ENCODE measurements around the gene CBLN2.

CBLN2 gene

GRCh38 chr18:72544092-72544886 lies at the start of gene CBLN2:
CBLN2 (minus strand) TSS chr18:72544342; CDS start chr18:72542160, 2,182 bp downstream.
- peak; percentile 71 for DNase-seq (ENCODE audit: low read depth, low spot score)

- no peak for DNase-seq (ENCODE audit: low read depth, low spot score)
Measured at GRCh38 chr18:72588360-72588759, 44.2 kb upstream of the CBLN2 start.

GRCh38 chr18:72584787-72585186 lies 40.6 kb upstream of the CBLN2 start:
- no peak for DNase-seq (ENCODE audit: low read depth, low spot score)

GRCh38 chr18:72581976-72582375 lies 37.8 kb upstream of the CBLN2 start:
- no peak for DNase-seq (ENCODE audit: low read depth, low spot score)

- no peak for DNase-seq (ENCODE audit: low read depth, low spot score)
Measured at GRCh38 chr18:72572896-72573295, 28.8 kb upstream of the CBLN2 start.

- no peak for DNase-seq (ENCODE audit: low read depth, low spot score)
Measured at GRCh38 chr18:72566290-72566689, 22.1 kb upstream of the CBLN2 start.

GRCh38 chr18:72555968-72556367 lies 11.8 kb upstream of the CBLN2 start:
- DNase-seq (ENCODE audit: low read depth, low spot score): no peak

GRCh38 chr18:72555101-72555500 lies 11.0 kb upstream of the CBLN2 start:
- DNase-seq (ENCODE audit: low read depth, low spot score): no peak

- no peak for DNase-seq (ENCODE audit: low read depth, low spot score)
Measured at GRCh38 chr18:72543357-72544055, 636 bp downstream of the CBLN2 start.

GRCh38 chr18:72542984-72543356 lies 1.2 kb downstream of the CBLN2 start:
- no peak for DNase-seq (ENCODE audit: low read depth, low spot score)

GRCh38 chr18:72542342-72542741 lies 1.8 kb downstream of the CBLN2 start:
- peak; percentile 1 for DNase-seq (ENCODE audit: low read depth, low spot score)

- peak; percentile 40 for DNase-seq (ENCODE audit: low read depth, low spot score)
Measured at GRCh38 chr18:72541871-72542332, 2.2 kb downstream of the CBLN2 start.

GRCh38 chr18:72539901-72540300 lies 4.2 kb downstream of the CBLN2 start:
- no peak for DNase-seq (ENCODE audit: low read depth, low spot score)

GRCh38 chr18:72530622-72531021 lies 13.5 kb downstream of the CBLN2 start:
- no peak for DNase-seq (ENCODE audit: low read depth, low spot score)

GRCh38 chr18:72504866-72505265 lies 39.3 kb downstream of the CBLN2 start:
- DNase-seq (ENCODE audit: low read depth, low spot score): no peak

- no peak for DNase-seq (ENCODE audit: low read depth, low spot score)
Measured at GRCh38 chr18:72502671-72503431, 41.3 kb downstream of the CBLN2 start.

- DNase-seq (ENCODE audit: low read depth, low spot score): no peak
Measured at GRCh38 chr18:72492497-72492896, 51.6 kb downstream of the CBLN2 start.
